ENCODE results near the gene WNT2B. TPM values are rescaled to one million over a fixed set of nuclear protein-coding genes. Genes with fewer than 3 reads are reported as not detected.

The WNT2B gene
- polyA plus RNA-seq, 1 donor (not counting 4 experiments of a cell fraction or from before 2014, with no cell fraction given), result 0.51 TPM

- no peak overlapping the region for H3K9ac ChIP-seq (ENCODE audit: control insufficient read depth, extremely low read depth, insufficient read depth, low read length)
- TF ChIP-seq CTCF (optimal IDR thresholded peaks at IDR 0.05 in 1 of 3, IDR thresholded peaks at IDR 0.05 in 1 of 3, conservative IDR thresholded peaks at IDR 0.05 in 1 of 3; ENCODE audit: extremely low read depth in 1 of 3, insufficient read depth in 2 of 3, low read length in 3 of 3) (no peak), EZH2 (IDR thresholded peaks at IDR 0.05; ENCODE audit: low read length) (no peak)
- no peak overlapping the region for H3K27ac ChIP-seq (ENCODE audit: control insufficient read depth, insufficient read depth, low read length)
- dilution Hi-C loops (cut with MboI; ENCODE audit: extremely low pct_ligation_motif_present, low sequenced_read_pairs), result no loop called here
- H2AFZ ChIP-seq (ENCODE audit: control insufficient read depth, low read length), result no peak overlapping the region
- H3K79me2 ChIP-seq (ENCODE audit: control insufficient read depth, insufficient read depth, low read length), result no peaks in the 10 kb centered on the region
- H4K20me1 ChIP-seq (ENCODE audit: control insufficient read depth, extremely low read depth, insufficient read depth, low read length), result no peaks in the 10 kb centered on the region
- no peak for FAIRE-seq
- H3K36me3 ChIP-seq (ENCODE audit: control insufficient read depth in 2 of 2, extremely low read depth in 1 of 2, insufficient read depth in 2 of 2, low read length in 2 of 2), result no peaks in the 10 kb centered on the region
- no peaks in the 10 kb centered on the region for H3K27me3 ChIP-seq (ENCODE audit: control insufficient read depth, extremely low read depth, insufficient read depth, low read length)
- H3K9me1 ChIP-seq (ENCODE audit: control insufficient read depth, extremely low read depth, insufficient read depth, low read length), result no peaks in the 10 kb centered on the region
- no peak overlapping the region for H3K4me2 ChIP-seq (ENCODE audit: control insufficient read depth, extremely low read depth, insufficient read depth, low read depth, low read length)
- DNase-seq (ENCODE audit: low read depth, low spot score), result no peak
- H3K9me3 ChIP-seq (ENCODE audit: control insufficient read depth, low read depth, low read length), result no peaks in the 10 kb centered on the region
- H3K4me3 ChIP-seq (ENCODE audit: control insufficient read depth in 2 of 3, extremely low read depth in 1 of 3, insufficient read depth in 2 of 3, low read depth in 1 of 3, low read length in 3 of 3), result no peak overlapping the region
- H3K4me1 ChIP-seq (ENCODE audit: control insufficient read depth, extremely low read depth, insufficient read depth, low read length), result no peaks in the 10 kb centered on the region
Observed at GRCh38 chr1:112563341-112563740, 54.6 kb downstream of the WNT2B start.

GRCh38 chr1:112564081-112564480, 55.3 kb downstream of the WNT2B start:
- no peaks in the 10 kb centered on the region for H3K27me3 ChIP-seq (ENCODE audit: control insufficient read depth, extremely low read depth, insufficient read depth, low read length)
- H2AFZ ChIP-seq (ENCODE audit: control insufficient read depth, low read length), result no peak overlapping the region
- no peak overlapping the region for H3K27ac ChIP-seq (ENCODE audit: control insufficient read depth, insufficient read depth, low read length)
- DNase-seq (ENCODE audit: low read depth, low spot score), result no peak
- H3K9me1 ChIP-seq (ENCODE audit: control insufficient read depth, extremely low read depth, insufficient read depth, low read length), result no peaks in the 10 kb centered on the region
- H3K4me2 ChIP-seq (ENCODE audit: control insufficient read depth, extremely low read depth, insufficient read depth, low read depth, low read length), result no peak overlapping the region
- no peaks in the 10 kb centered on the region for H3K36me3 ChIP-seq (ENCODE audit: control insufficient read depth in 2 of 2, extremely low read depth in 1 of 2, insufficient read depth in 2 of 2, low read length in 2 of 2)
- H3K79me2 ChIP-seq (ENCODE audit: control insufficient read depth, insufficient read depth, low read length), result no peaks in the 10 kb centered on the region
- no peak for FAIRE-seq
- H3K9me3 ChIP-seq (ENCODE audit: control insufficient read depth, low read depth, low read length), result no peaks in the 10 kb centered on the region
- H3K4me1 ChIP-seq (ENCODE audit: control insufficient read depth, extremely low read depth, insufficient read depth, low read length), result no peaks in the 10 kb centered on the region
- dilution Hi-C loops (cut with MboI; ENCODE audit: extremely low pct_ligation_motif_present, low sequenced_read_pairs), result no loop called here
- no peak overlapping the region for H3K9ac ChIP-seq (ENCODE audit: control insufficient read depth, extremely low read depth, insufficient read depth, low read length)
- H3K4me3 ChIP-seq (ENCODE audit: control insufficient read depth in 2 of 3, extremely low read depth in 1 of 3, insufficient read depth in 2 of 3, low read depth in 1 of 3, low read length in 3 of 3), result no peak overlapping the region
- TF ChIP-seq EZH2 (IDR thresholded peaks at IDR 0.05; ENCODE audit: low read length) (no peak), CTCF (optimal IDR thresholded peaks at IDR 0.05 in 1 of 3, IDR thresholded peaks at IDR 0.05 in 1 of 3, conservative IDR thresholded peaks at IDR 0.05 in 1 of 3; ENCODE audit: extremely low read depth in 1 of 3, insufficient read depth in 2 of 3, low read length in 3 of 3) (no peak)
- H4K20me1 ChIP-seq (ENCODE audit: control insufficient read depth, extremely low read depth, insufficient read depth, low read length), result no peaks in the 10 kb centered on the region

All from keratinocyte (primary cell).